PFSK-1 (cell line): Measurements from ENCODE around the gene CASR.

ENCODE experiments used
- FOXP2 ChIP-seq: optimal IDR thresholded peaks from 2 replicates; pipeline ENCODE3; 2011; ENCODE audit warnings: borderline replicate concordance, control low read depth, inconsistent platforms; ENCODE audit not compliant: insufficient read depth; ENCODE audit errors: extremely low read length, extremely low read depth
- POLR2AphosphoS5 ChIP-seq: IDR thresholded peaks from 2 replicates; pipeline ENCODE4 v1.6.1; 2012; ENCODE audit warnings: low read depth, mild to moderate bottlenecking, control low read depth, low read length, moderate library complexity
- SIN3A ChIP-seq: IDR thresholded peaks from 2 replicates; pipeline ENCODE4 v1.6.1; 2012; ENCODE audit warnings: mild to moderate bottlenecking, low read length, moderate library complexity, borderline replicate concordance; ENCODE audit not compliant: insufficient read depth
- TAF1 ChIP-seq: IDR thresholded peaks from 2 replicates; pipeline ENCODE4 v1.6.1; 2012; ENCODE audit warnings: low read length, control low read depth, borderline replicate concordance; ENCODE audit not compliant: insufficient read depth
- TF ChIP-seq, protein P1 (sequence below), 2 experiments: IDR thresholded peaks; 2 replicates each; pipeline versions ENCODE4 v1.6.1 to v1.8.0; 2011 to 2012; ENCODE audit warnings: low read depth in 2 of 2, low read length in 2 of 2, control low read depth in 1 of 2, inconsistent platforms in 1 of 2, mild to moderate bottlenecking in 1 of 2, moderate library complexity in 1 of 2; ENCODE audit not compliant: insufficient read depth in 1 of 2

The CASR gene

GRCh38 chr3:122239112-122239511, 55.6 kb downstream of the CASR start:
- TF ChIP-seq SIN3A (no peak), FOXP2 (no peak), TAF1 (no peak), POLR2AphosphoS5 (no peak)
- TF ChIP-seq, protein P1, sequence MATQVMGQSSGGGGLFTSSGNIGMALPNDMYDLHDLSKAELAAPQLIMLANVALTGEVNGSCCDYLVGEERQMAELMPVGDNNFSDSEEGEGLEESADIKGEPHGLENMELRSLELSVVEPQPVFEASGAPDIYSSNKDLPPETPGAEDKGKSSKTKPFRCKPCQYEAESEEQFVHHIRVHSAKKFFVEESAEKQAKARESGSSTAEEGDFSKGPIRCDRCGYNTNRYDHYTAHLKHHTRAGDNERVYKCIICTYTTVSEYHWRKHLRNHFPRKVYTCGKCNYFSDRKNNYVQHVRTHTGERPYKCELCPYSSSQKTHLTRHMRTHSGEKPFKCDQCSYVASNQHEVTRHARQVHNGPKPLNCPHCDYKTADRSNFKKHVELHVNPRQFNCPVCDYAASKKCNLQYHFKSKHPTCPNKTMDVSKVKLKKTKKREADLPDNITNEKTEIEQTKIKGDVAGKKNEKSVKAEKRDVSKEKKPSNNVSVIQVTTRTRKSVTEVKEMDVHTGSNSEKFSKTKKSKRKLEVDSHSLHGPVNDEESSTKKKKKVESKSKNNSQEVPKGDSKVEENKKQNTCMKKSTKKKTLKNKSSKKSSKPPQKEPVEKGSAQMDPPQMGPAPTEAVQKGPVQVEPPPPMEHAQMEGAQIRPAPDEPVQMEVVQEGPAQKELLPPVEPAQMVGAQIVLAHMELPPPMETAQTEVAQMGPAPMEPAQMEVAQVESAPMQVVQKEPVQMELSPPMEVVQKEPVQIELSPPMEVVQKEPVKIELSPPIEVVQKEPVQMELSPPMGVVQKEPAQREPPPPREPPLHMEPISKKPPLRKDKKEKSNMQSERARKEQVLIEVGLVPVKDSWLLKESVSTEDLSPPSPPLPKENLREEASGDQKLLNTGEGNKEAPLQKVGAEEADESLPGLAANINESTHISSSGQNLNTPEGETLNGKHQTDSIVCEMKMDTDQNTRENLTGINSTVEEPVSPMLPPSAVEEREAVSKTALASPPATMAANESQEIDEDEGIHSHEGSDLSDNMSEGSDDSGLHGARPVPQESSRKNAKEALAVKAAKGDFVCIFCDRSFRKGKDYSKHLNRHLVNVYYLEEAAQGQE (IDR thresholded peaks at IDR 0.05; ENCODE audit: insufficient read depth in 1 of 2, low read depth in 2 of 2, low read length in 2 of 2) = no peak

DNA sequence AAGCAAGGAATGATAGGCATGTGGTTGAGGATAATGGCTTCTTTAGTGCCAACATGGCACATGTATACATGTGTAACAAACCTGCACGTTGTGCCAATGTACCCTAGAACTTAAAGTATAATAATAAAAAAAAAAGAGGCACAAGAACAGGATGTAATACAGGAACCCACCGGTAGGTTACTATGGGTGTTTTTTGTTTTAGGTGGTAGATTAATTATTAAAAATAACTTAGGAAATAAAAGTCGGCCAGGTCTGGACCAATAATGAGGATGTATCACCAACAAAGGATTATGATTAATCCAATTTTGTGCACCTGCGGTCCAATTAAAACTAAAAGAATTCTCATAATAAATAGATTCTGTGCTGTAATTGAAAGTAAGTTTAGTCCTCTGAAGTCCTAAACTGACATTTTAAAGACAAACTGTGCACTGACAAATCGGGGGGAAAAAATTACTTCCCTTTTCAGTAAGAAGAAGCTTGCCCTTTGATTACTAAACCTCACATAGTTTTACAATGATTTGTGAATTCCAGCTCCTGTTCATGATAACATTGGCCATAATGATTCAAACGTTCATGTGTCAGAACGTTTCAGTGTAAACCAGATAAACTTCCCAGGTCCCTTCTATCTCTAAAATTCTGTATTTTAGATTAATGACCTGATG, 62.2 kb downstream of the CASR start:
- TF ChIP-seq TAF1 (no peak), SIN3A (no peak), POLR2AphosphoS5 (no peak)

DNA sequence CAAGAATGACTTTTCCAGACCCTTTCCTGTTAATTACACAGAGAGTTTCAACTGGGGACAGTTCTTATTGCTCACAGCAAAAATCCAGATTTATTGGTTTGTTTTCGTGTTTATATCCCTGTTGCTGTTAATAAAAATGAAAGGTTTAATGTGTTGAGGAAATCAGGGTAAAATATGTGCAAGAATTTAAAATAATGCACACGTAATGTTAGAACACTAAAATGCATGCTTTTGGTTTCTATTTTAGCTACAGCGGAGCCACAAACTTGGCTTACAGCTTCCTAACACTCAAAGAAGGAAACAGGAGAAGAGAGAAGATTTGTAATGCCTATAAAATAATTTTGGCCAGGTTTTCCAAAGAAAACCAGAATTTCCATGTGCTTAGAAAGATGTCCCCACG, 62.7 kb downstream of the CASR start:
- TF ChIP-seq, protein P1 (IDR thresholded peaks at IDR 0.05; ENCODE audit: insufficient read depth in 1 of 2, low read depth in 2 of 2, low read length in 2 of 2) = no peak
- TF ChIP-seq POLR2AphosphoS5 (no peak), SIN3A (no peak), FOXP2 (no peak), TAF1 (no peak)

- no peak for TF ChIP-seq SIN3A
- TF ChIP-seq, protein P1 (IDR thresholded peaks at IDR 0.05; ENCODE audit: insufficient read depth in 1 of 2, low read depth in 2 of 2, low read length in 2 of 2) = no peak
- TF ChIP-seq TAF1 = no peak
- TF ChIP-seq POLR2AphosphoS5 = no peak
- no peak for TF ChIP-seq FOXP2
Measured at GRCh38 chr3:122247087-122247824, 63.8 kb downstream of the CASR start.

DNA sequence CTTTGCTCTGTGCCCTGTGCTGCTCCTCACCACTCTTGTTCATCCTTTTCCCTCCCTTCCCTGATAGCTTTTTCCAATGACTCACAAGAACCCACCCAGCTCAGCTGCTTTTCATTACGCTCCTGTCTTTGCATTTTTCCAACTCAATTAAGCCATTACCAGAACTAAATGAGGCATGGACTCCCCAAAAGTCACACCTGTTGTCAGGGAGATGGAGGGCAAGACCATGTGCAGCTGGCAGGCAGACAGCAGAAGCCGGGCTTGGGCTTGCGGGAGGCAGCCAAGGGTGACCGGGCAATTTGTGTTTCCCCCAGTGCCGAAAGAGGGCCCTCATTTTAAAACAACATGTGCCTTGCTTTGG, 64.3 kb downstream of the CASR start:
- no peak for TF ChIP-seq POLR2AphosphoS5
- TF ChIP-seq FOXP2 = no peak
- no peak for TF ChIP-seq SIN3A
- TF ChIP-seq, protein P1 (IDR thresholded peaks at IDR 0.05; ENCODE audit: insufficient read depth in 1 of 2, low read depth in 2 of 2, low read length in 2 of 2) = no peak
- TF ChIP-seq TAF1 = no peak
